Stimulated activated CD4-positive, alpha-beta T cell treated with anti-CD3 and anti-CD28 coated beads, Interleukin-2, amount 100 ng/mL, for 4 hours (primary cell): ENCODE results near the gene KYAT1.
A peak's percentile ranks its signal among the peaks of the same experiment; 100 is the strongest.

Source experiments
- DNase-seq: peaks from one replicate; pipeline ENCODE4 v3.0.0-alpha.2; 2020; ENCODE audit warnings: low read depth

The KYAT1 gene

DNA sequence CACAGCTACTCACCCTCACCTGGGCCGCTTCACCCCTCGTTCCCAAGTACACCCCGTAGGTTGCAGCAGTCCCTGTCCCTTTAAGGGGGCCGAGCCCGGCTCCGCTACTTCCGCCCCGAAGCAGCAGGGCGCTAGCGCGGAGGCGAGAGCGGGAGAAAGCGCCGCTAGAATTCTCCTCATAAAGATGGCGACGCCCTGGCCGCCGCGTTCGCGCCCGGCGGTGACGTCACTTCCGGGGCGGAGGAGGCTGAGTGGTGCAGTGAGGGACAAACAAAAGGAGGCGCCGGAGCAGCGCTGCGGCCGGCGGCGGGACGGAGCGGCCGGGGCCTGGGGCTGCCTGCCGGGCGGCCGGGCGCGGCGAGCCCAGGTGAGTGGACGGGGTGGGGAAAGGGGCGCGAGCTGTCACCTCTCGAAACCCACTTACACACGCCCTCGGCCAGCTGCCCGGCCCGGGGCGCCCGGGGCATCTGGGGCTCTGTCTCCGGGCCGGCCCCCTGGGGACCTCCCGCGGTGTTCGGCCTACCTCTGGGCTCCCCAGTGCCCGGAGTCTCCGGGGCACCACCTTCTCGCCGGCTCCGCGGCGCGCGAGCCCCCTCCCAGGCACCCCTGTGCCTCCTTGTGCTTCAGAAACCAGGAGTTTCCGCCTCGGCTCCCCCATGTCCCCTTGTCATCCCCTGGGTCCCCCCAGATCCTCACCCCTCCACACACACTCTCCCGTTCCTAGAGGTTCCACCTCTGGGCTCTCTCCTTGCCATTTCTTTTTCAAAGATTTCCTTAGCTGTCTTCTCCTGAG, at the start of gene KYAT1, which contains the start of gene LRRC8A:
Gene KYAT1, minus strand, starts transcription at position 67 of the 793 bp plus-strand sequence. CDS start 36,545 bp downstream, outside the sequence.
Gene LRRC8A, plus strand, starts transcription at position 250 of the 793 bp plus-strand sequence. CDS start 25,032 bp downstream, outside the sequence.
- peak; percentile 97 for DNase-seq

DNA sequence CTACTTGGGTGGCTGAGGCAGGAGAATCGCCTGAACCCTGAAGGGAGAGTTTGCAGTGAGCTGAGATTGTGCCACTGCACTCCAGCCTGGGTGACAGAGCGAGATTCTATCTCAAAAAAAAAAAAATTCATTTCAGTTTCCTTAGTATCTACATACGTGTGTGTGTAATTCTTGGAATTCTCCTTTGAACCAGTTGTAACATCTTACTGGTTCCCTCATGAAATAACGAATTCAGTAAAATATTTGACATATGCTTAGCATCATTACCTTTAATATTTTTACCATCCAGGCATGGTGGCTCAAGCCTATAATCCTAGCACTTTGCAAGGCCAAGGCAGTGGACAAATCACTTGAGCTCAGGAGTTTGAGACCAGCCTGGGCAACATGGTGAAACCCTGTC, 47.8 kb upstream of the KYAT1 start:
- no peak for DNase-seq

DNA sequence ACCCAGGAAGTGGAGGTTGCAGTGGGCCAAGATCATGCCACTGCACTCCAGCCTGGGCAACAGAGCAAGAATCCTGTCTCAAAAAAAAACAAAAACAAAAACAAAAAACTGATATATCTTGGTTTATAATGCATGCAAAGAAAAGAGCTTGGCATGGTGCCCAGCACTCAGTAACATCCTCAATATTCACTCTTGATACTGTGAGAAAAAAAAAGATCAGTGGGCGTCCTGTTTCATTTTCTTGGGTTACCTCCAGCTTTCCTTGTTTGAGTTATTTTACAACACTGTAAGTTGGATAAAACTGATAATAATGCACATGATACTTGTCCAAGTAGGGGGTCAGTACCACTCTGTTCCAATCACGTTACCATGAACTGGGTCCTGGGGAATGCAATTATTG, 46.9 kb upstream of the KYAT1 start:
- DNase-seq = no peak

DNA sequence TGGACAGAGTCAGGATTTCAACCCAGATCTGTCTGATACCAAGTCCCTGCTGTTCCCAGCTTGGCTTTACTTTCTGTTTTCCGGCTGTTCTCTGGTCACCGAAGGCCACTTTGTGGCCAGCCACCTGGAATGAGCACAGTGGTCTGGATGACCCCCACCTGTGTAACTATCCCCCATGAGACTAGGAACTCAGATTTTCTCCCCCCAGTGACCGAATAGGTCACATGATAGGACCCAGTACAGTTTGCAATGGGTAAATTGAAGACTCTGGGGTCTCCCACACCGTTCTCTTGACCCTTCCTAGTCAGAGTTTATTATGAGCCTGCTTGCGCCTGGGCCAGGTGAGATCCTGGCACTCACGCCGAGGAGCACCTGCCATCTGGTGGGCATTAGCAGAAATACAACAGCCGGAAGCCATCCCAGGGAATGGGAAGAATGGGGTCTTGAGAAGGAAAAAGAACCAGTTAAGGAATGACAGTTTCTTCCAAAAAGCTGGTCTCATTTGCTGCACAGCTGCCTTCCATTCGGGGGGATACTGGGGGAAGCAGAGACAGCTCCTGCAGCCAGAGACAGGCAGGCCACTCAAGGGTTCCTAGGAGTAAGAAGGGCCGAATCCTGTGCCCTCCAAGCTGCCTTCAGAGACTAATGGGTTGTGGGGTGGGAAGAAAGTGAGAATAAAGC, 46.1 kb upstream of the KYAT1 start:
- DNase-seq = peak; percentile 39

DNA sequence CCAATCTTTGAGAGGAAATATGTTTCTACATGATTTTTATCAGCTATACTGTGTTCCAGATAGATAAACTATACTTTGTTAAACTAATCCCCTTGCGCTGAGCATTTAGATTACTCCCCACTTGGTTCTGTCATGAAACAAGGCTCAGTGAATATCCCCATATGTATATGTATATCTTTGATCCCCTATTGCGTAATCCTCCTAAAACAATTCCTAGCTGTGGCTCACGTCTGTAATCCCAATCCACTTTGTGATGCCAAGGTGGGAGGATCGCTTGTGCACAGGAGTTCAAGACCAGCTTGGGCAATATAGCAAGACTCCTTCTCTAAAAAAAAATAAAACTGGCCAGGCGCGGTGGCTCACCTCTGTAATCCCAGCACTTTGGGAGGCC, 41.7 kb upstream of the KYAT1 start:
- no peak for DNase-seq

DNA sequence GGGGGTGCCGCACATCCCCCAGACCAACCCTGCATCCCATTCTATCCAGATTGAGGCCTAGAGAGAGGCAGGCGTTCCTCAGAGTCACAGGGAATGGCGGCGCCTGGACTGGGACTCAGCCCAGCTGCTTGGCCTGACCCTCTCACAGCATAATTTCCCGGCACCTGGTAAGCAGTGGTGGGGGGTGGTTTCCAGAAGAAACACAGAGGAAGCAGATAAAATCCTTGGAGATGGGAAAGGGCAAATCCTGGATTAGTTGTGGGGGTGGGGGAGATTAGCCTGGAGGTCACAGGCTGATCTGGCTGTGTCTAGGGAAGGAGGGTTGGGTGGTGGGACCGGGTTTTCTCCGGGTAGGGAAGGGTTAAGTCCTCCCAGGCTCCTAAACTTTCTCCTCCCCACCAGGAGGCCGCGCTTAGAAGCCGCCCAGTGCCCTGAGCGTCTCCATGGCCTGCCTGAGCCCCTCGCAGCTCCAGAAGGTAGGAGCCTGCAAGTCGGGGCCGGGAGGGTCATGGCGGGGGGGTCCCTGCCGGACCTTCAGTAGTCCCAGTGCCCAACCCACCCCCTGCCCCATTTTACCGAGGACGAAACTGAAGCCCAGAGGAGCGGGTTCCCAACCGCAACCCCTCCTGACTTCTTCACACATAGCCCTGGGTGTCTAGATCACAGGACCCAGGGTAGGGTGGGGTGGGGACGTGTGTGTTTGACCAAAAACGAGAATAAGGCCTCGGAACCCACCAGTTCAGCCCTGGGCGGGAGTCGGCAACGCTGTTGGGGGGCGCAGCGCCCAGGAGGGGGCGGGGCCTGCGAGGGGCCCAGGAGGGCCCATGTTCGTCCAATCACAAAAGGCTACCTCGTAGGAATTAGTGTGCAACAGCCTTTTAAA, 40.4 kb upstream of the KYAT1 start:
- DNase-seq = no peak

DNA sequence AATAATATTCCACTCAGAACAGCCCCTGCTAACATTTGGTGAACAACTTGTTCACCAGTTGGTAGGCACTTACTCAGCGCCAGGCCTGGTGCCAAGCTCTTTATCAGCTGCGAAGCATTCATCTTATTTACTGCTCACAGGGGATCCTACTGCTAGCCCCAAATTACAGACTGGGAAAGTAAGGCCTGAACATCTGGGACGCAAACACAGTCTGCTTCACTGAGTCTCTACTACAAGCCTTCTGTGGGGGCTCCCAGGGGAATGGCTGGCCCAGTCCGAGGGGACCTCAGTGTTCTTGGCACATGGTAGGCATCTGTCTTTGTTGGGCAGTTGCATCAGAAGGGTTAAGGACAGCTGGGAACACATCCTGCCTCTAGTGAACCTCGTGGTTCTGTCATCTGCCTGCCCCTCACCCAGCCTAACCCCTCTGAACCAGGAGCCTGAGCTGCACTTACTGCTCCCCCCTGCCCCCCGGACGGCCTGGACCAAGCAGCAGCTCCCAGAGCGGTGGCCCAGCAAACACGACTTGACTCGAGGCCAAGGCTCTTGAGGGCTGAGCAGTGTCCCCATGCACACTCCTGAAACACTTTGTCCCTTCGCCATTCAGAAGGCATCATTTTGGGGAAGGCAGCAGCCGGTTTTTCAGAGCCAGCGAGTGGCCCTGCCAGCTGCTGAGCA, 38.8 kb upstream of the KYAT1 start, which contains the start of gene PHYHD1:
Gene PHYHD1, plus strand, starts transcription at position 602 of the 678 bp plus-strand sequence. CDS start 1,342 bp downstream, outside the sequence.
- DNase-seq = no peak

DNA sequence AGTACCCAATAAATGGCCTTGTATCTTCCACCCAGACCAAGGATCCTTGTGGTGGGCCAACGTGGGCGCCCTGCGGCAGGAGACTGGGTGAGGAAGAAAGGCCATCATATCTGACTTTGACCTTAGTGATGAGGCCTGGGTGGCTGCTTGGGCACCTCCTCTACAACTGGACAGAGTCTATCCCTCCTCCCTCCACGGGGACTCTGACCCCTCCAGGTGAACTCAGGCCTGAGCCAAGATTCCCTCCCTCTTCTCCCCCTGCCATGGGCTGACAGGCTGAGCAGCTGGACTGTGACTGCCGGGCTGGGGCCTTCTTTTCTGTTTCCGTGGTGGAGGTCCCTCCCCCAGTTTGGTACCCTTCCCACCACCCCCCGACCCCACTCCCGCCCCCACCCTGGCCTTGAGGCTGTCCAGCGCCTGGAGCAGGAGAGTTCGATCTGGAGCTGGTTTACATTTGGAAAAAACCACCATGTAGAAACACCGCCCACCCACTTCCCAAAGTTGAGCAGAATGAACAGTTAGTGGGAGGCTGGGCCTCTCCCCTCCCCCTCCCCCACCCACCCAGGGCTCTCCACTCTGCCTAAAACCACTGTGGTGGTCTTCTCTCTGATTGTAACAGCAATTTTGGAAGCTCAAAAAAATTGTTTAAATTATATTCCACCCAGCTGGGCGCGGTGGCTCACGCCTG, 37.8 kb upstream of the KYAT1 start:
- DNase-seq = no peak

DNA sequence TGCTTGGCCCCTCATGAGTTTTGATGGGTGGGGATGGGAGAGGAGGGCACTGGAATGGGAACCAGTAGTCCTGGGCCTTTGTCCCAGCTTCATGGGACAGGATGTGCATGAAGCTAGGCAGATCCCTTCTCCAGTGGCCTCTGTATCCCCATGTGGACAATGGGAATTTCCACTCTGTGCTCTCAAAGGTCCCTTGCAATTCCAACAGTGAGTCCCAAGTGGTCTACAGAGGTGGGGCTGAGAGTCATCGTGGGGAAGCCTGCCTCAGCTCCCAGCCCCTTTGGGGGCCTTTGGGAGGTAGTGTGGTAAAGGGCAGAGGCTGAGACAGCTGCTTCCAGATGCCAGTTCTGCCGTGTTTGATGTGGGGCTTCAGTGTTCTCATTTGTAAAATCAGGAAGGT, 37.2 kb upstream of the KYAT1 start:
- no peak for DNase-seq

DNA sequence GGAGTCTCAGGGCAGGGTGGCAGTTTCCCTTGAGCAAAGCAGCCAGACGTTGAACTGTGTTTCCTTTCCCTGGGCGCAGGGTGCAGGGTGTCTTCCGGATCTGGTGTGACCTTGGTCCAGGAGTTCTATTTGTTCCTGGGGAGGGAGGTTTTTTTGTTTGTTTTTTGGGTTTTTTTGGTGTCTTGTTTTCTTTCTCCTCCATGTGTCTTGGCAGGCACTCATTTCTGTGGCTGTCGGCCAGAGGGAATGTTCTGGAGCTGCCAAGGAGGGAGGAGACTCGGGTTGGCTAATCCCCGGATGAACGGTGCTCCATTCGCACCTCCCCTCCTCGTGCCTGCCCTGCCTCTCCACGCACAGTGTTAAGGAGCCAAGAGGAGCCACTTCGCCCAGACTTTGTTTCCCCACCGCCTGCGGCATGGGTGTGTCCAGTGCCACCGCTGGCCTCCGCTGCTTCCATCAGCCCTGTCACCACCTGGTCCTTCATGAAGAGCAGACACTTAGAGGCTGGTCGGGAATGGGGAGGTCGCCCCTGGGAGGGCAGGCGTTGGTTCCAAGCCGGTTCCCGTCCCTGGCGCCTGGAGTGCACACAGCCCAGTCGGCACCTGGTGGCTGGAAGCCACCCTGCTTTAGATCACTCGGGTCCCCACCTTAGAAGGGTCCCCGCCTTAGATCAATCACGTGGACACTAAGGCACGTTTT, 35.5 kb upstream of the KYAT1 start:
- DNase-seq = no peak

DNA sequence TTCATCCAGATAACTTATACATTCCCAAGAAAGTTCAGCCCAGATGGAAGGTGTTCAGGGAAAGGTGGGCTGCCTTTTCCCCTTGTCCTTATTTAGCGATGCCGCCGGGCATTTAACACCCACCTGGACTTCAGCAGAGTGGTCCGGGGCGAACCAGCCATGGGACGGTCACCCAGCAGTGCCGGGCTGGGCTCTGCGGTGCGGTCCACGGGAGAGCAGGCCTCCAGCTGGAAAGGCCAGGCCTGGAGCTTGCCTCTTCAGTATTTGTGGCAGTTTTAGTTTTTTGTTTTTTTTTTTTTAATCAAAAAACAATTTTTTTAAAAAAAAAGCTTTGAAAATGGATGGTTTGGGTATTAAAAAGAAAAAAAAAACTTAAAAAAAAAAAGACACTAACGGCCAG, 35.0 kb upstream of the KYAT1 start:
- no peak for DNase-seq

DNA sequence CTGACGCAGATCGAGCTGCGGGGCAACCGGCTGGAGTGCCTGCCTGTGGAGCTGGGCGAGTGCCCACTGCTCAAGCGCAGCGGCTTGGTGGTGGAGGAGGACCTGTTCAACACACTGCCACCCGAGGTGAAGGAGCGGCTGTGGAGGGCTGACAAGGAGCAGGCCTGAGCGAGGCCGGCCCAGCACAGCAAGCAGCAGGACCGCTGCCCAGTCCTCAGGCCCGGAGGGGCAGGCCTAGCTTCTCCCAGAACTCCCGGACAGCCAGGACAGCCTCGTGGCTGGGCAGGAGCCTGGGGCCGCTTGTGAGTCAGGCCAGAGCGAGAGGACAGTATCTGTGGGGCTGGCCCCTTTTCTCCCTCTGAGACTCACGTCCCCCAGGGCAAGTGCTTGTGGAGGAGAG, 34.5 kb upstream of the KYAT1 start:
- DNase-seq = no peak

DNA sequence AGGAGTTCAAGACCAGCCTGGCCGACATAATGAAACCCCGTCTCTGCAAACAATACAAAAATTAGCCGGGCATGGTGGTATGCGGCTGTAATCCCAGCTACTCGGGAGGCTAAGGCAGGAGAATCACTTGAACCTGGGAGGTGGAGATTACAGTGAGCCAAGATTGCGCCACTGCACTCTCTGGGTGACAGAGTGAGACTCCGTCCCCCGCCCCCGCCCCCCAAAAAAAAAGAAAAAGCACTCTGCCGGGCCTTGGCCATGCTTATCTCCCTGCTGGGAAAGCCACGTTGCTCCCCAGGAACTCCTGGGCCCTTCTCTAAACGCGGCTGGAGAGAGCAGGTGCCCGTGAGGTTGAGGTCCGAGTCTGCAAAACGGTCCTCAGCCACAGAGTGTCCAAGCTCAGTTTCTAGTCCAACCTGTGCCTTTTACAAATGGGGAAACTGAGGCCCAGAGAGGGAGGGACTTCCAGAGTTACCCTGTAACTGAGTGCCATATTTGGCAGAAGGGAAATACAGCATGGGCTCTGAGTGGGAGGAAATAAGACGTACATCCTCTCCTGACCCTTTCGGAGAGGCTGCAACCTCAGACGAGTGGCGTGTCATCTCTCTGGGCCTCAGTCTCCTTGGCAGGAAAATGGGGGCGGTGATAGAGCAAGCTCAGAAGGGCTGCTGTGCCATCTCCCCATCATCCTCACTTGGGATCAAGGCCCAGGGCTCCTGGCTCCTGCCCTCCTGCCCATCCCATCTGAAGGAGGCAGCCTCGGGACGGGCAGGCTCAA, 32.4 kb upstream of the KYAT1 start:
- DNase-seq = no peak

DNA sequence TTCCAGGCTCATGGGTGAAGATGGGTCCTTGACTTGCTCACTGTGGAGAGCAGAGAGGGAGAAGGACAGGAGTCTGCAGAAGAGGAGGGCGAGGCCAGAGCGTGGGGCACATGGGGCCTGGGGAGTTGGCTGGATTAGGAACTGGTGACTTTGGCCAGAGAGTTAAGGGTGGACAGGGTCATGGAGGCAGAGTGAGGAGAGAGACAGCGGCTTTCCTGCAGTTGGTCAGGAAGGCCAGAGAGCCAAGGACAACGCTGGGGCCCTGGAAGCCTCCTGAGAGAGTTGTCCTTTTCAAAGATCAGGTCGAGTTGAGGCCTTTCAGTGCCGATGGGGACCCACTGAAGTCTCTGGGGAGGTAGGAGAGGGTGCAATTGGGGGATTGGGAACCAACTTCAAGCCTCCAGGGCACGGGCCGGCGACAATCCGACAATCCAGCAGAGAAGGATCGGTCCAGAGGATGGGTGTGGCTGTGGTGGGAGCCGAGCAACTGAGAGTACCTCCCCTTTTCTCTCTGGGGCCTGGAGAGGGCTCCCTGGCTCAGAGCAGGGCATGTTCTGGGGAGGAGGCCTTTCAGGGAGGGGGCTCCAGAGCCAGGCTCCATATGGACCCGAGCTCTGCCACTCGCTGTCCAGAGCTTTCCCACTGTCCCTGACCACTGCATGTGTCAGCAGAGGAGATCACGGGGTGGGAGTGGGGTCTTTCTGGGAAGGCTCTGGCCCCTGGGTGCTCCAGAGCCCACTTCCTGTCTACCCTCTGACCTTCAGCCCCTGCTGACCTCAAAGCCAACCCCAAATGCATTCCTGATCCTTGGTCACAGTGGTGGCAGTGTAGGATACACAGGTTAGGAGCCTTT, 31.5 kb upstream of the KYAT1 start:
- DNase-seq = no peak

DNA sequence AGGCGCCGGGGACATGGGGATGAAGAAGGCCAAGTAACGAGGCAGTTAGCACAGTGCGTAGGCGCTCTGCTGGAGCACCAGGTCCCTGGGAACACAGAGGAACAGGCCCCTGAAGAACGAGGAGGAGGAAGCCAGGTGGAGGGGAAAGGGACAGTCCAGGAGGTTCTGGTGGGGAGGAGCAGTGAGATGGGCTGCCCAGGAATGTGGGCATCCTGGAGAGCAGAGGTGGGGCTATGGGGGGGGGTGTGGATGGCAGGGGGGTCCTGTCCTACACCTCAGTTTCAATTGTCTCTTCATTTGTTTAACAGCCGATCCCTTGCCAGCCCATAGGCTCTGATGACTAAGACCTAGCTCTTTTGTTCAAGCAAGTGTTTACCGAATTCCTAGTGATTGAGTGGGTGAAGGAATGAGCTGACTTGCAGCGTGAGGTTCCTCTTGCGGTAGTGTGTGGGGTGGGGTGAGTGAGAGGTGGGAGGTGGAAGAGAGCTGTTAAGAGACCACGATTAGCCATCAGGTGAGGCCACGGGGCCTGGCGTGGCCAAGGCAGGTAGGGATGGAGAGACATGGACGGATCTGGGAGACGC, 30.6 kb upstream of the KYAT1 start:
- DNase-seq = no peak

DNA sequence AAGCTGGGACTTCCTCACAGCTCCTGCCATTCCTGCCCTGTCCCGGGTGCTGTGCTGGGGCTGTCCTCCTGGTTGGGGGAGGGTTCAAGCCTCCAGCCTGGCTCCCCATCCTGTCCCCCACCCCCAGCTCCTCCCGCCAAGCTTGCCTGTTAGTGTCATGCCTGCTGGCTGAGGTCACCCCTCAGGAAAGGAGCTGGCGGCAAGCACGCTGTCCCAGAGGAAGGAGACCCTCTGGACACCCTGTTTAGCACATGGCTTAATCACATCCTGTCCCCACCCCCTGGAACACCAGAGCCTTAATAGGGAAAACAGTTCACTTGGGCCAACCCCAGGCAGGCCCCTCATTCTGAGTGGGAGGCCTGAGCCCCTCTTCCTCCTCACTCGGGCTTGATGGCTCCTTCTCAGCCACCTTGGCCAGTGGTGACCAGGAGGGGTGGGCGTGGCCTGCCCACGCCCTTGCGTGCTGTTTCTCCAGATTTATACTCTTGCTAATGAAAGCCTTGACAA, 29.8 kb upstream of the KYAT1 start:
- DNase-seq = no peak

DNA sequence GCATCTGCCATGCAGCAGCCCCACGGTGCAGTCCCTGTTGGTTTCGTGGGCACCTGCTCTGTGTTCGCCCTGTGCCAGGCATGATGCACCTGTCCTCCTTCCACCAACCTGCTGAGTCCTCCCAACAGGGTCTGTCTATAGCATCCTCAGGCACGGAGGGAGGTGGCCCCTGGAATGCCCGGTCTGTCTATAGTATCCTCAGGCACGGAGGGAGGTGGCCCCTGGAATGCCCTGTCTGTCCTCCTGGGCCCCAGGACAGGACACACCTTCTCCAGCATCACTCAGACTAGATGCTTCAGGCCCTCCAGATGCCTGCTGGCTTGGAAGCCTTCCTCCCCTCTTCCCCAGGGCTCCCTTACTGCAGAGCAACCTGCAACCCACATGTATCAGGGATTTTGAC, 29.2 kb upstream of the KYAT1 start:
- DNase-seq = no peak

DNA sequence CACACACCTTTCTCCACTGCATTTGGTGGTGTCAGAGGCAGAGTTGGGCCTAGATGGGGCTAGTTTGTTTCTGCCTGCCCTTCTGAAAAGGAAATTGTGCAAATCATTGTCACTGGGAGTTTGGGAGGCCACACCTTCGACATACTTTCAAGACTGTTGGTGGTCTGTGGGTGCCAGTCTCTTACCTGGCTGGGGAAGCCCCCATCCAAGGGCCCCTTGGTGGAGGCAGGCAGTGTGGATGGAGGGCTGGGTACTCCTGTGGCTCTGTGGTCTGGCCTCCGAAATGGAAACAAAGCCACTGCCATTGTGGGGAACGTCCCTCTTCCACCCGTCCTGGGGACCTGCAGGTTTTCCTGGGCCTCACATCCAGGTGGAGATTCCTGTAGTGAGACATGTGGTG, 28.1 kb upstream of the KYAT1 start:
- DNase-seq = no peak
